Hepatocyte (in vitro differentiated cells): ENCODE data around the gene SH3RF3.

Experiments
- EZH2 ChIP-seq: fragments of 200-600 bp; sonication (generic); IDR thresholded peaks from 2 replicates; pipeline ENCODE4 v1.6.1; 2016; ENCODE audit warnings: antibody characterized with exemption, mild to moderate bottlenecking, borderline replicate concordance
- EZH2phosphoT487 ChIP-seq: fragments of 200-600 bp; sonication (generic); IDR thresholded peaks from one replicate; pipeline ENCODE4 v1.6.1; 2018; ENCODE audit warnings: antibody characterized with exemption, mild to moderate bottlenecking, low read depth, moderate library complexity; ENCODE audit not compliant: unreplicated experiment, severe bottlenecking
- TF ChIP-seq, protein P1 (sequence below): fragments of 200-600 bp; sonication (generic); IDR thresholded peaks from 2 replicates; pipeline ENCODE4 v1.5.1; 2016; ENCODE audit warnings: antibody characterized with exemption, mild to moderate bottlenecking; ENCODE audit not compliant: poor library complexity

- TF ChIP-seq, protein P1, sequence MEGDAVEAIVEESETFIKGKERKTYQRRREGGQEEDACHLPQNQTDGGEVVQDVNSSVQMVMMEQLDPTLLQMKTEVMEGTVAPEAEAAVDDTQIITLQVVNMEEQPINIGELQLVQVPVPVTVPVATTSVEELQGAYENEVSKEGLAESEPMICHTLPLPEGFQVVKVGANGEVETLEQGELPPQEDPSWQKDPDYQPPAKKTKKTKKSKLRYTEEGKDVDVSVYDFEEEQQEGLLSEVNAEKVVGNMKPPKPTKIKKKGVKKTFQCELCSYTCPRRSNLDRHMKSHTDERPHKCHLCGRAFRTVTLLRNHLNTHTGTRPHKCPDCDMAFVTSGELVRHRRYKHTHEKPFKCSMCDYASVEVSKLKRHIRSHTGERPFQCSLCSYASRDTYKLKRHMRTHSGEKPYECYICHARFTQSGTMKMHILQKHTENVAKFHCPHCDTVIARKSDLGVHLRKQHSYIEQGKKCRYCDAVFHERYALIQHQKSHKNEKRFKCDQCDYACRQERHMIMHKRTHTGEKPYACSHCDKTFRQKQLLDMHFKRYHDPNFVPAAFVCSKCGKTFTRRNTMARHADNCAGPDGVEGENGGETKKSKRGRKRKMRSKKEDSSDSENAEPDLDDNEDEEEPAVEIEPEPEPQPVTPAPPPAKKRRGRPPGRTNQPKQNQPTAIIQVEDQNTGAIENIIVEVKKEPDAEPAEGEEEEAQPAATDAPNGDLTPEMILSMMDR: no peak
- TF ChIP-seq EZH2: no peak
- no peak for TF ChIP-seq EZH2phosphoT487
Observed at GRCh38 chr2:109302319-109302718, 173.3 kb downstream of the SH3RF3 start.
